GM10266 (cell line): ENCODE measurements around the gene LRP5.
"Not testable (repeated sequence)": the region's sequence is repeated elsewhere in the genome, so short reads cannot be mapped to it uniquely, and the experiment has no call there.

ENCODE experiments used
- DNase-seq: peaks from one replicate; pipeline ENCODE4 v3.0.0; 2012; ENCODE audit errors: extremely low spot score
- CTCF ChIP-seq: IDR thresholded peaks from 2 replicates; pipeline ENCODE4 v1.5.1; 2012; ENCODE audit warnings: mild to moderate bottlenecking, low read depth; ENCODE audit not compliant: control insufficient read depth, insufficient read depth; ENCODE audit errors: missing control alignments

Gene LRP5

DNA sequence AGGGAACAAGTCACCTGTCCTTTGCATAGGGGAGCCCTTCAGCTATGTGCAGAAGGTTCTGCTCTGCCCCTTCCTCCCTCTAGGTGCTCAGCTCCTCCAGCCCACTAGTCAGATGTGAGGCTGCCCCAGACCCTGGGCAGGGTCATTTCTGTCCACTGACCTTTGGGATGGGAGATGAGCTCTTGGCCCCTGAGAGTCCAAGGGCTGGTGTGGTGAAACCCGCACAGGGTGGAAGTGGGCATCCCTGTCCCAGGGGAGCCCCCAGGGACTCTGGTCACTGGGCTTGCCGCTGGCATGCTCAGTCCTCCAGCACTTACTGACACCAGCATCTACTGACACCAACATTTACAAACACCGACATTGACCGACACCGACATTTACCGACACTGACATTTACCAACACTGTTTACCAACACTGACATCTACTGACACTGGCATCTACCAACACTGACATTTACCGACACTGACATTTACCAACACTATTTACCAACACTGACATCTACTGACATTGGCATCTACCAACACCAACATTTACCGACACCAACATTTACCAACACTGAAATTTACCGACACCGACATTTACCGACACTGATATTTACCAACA lies 76.3 kb downstream of the LRP5 start:
- TF ChIP-seq CTCF = no peak
- no peak for DNase-seq

- no peak for TF ChIP-seq CTCF
- no peak for DNase-seq
Observed at GRCh38 chr11:68390315-68390714, 77.9 kb downstream of the LRP5 start.

GRCh38 chr11:68392822-68393221 lies 80.4 kb downstream of the LRP5 start:
- TF ChIP-seq CTCF = no peak
- DNase-seq = no peak

DNA sequence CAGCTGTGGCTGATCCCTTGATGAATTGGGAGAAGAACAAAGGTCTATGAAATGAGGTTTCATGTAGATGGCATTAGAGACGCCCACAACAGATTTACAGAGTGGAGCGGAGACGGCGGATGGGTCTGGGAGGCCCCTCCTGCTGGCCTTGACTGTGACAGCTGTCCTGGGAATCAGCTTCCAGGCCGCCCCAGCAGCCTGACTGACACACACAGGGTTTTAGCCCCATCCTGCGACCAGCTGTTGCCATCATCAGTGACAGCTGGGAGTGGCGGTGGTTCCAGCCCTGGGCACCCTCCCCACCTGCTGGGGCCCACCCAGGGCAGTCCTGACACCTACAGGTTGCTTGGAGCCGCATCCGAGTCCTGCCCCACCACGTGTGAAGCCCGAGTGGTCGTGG lies 84.1 kb downstream of the LRP5 start:
- TF ChIP-seq CTCF = no peak
- no peak for DNase-seq

DNA sequence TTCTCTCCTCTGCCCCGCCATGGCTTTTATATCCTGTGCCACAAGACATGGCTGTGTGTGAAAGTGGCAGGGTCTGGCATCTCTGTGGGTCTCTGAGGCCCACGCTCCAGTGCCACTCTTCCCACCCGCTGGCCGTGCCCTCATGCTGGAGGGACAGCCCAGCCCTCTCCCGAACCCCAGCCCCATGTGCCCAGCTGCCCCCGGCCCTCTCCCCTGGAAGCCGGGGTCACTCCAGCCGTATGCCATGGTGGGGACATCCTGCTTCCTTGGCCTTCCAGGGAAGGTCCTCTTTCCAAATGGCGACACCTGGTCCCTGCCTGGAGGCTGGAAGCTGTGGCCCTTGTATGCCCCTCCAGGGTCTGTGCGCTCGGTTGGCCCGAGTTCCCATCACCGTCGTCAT lies 84.9 kb downstream of the LRP5 start:
- no peak for DNase-seq
- no peak for TF ChIP-seq CTCF

DNA sequence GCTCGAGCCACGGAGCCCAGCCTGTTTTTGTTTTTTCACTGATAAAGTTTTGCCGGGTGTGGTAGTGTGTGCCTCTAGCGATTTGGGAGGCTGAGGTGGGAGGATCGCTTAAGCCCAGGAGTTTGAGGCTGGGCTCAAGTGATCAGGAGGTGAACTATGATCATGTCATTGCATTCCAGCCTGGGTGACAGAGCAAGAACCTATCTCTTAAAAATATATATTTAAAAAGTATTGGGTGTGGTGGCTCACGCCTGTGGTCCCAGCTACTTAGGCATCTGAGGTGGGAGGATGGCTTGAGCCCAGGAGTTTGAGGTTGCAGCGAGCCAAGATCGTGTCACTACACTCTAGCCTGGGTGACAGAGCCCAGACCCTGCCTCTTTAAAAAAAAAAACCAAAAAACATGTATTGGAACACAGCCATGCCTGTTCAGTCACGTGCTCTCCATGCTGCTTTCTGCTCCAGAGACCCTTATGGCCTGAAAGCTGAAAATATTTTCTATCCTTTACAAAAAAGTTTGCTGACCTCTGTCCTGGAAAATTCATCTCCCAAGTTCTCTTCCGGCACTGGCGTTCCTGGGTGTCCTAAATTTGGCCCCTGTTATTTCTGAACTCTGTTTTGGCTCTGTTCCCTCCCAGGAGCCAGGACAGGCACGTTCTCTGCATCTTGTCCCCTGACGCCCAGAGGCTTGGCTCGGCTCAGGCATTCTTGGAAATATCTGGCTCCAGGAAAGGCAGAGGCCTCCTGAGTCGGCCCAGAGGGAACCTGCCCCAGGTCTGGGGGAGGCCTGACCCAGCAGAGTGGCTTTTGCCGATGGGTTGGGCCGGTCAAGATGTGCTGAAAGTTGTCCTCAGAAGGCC lies 86.8 kb downstream of the LRP5 start:
- no peak for DNase-seq
- TF ChIP-seq CTCF = no peak

DNA sequence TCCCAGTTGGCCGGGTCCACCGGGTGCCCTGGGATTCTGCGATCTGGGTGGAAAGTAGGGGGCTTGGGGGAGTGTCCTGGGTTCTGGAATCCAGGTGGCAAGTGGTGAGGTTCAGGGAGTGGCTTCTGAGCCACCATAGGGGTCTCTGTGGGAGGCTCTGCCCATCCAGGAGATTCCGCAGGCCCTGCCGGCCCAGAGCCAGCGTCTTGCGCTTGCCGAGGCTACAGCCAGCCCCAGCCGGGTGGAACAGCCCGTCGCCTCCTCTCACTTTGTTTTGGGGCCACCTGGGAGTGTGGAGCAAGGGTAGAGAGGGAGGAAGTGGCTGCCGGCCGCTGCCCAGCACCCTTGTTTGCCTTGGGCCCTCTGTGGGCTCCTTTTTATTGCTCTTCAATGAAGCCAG lies 87.5 kb downstream of the LRP5 start:
- TF ChIP-seq CTCF = no peak
- DNase-seq = no peak

- not testable (repeated sequence) for DNase-seq
Observed at GRCh38 chr11:68400584-68400983, 88.2 kb downstream of the LRP5 start.
